SIG-M5 treated with dmso at 0.1 percent for 504 hours (cell line): ENCODE data around the gene TREML4.

Source experiments
- DNase-seq: peaks from one replicate; lab custom pipeline; 2025; ENCODE audit not compliant: unreplicated experiment; lab: John Stamatoyannopoulos, UW

Gene TREML4

DNA sequence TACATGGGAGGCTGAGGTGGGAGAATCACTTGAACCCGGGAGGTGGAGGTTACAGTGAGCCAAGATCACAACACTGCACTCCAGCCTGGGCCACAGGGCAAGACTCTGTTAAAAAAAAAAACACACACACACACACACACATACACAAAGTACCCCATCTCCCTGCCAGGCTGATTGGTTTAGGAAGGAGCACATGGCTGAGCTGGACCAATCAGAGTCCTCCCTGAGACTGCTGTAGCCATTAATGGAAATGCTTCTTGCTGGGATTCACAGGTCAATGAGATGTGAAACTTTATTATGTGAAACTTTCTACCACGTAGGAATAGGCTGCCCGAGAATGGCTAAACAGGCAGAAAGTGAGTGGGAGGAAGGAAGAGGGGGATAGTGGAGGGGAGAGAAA lies 55.5 kb downstream of the TREML4 start:
- no peak for DNase-seq

DNA sequence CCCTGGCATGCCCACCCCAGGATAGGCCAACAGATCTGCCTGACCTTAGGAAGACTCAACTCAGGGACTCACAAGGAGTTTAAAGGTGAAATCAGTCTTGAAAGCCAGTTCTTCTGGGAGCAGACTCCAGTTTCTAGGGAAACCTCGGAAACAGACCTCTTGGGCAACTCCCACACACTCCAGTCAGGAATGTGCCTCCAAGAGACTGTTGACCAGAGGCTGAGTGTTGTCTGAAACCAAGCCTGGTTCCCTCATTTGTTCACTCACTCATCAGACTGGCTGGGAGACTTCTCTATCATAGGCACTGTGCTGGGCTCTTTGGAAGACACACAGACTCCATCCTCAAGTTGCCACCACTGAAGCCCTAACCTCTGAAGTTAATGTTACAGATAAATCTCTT lies 56.6 kb downstream of the TREML4 start:
- DNase-seq = no peak

DNA sequence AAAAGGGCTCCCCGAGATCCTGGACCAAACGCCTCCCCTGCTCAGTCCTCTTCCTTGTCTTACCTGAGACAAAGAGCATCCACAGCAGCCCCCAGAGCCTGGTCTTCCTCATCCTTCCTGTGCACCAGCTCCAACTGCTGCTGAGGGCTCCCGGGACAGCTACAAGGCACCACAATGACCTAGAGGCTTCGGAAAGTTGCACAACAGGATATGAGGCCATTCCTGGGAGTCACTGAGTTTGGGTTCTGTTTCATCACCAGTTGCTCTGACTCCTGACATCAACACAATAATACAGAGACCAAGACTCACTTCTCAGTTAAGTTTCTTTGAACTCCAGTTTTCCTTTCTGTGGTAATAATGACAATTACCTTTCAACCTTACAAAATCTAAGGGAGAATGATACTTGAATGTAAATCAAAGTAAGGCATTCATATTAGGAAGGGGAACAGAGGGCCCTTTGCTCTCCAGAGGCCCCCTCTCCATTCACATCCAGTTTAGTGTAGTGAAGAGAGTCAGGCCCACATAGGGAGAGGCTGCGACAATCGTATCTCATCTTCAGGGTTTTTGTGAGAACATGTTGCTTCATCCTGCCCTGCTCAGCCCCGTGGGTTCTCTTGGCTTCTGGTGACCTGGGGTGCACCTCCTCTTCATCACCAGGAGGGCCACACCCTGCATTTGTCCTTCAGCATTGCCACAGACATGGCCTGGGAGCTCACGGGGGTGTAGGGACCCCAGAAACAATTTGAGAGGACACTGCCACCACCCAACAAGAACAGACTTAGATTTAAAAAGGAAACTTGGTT lies 58.6 kb downstream of the TREML4 start, which contains the start of gene TREM1:
TREM1 (minus strand) TSS at position 139 of the 803 bp plus-strand sequence; CDS start at position 112, 27 bp downstream.
- DNase-seq = peak; percentile 94

DNA sequence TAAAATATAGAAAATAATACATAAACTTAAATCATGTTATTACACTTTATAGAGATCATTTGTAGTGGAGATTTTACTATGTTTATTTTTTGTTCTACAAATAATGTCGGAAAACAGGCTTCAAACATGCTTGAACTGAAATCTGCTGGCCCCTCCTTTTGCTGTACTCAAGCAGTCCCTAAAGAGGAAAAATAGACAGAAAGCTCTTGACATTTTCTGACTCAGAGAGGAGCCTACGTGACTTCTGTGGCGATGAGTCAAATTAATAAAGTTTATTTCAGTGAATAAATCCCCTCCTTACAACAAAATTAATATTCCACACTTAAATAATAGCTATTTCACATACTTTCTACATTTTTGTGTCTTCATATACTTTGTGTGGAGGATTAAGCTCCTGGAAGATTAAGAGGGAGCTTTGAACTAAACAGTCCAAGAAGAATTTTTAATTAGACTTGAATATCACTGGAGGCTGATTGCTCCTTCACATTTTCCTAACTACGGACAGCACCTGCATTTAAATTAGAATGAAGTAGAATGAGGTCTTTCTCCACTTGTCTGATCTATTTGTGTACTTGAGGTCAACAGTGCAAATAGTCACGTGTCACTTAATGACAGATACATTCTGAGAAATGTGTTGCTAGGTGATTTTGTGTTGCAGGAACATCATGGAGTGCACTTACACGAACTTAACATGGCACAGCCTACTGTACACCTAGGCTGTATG lies 60.0 kb downstream of the TREML4 start:
- DNase-seq = no peak
